ENCODE measurements around the gene TBC1D2B.

TBC1D2B gene

GRCh38 chr15:78055919-78056713 is 21.4 kb downstream of the TBC1D2B start:
- in situ Hi-C loops (cut with HindIII; ENCODE audit: low sequenced_read_pairs) = no loop called here
- no peak overlapping the region for H3K4me3 ChIP-seq (ENCODE audit: low read depth, low read length)
- no peak for TF ChIP-seq CTCF (IDR thresholded peaks at IDR 0.05; ENCODE audit: low read depth, low read length, missing control alignments)
- no peak for DNase-seq (ENCODE audit: low read depth)

GRCh38 chr15:78054966-78055365 is 22.5 kb downstream of the TBC1D2B start:
- DNase-seq (ENCODE audit: low read depth) = no peak
- H3K4me3 ChIP-seq (ENCODE audit: low read depth, low read length) = no peak overlapping the region
- TF ChIP-seq CTCF (IDR thresholded peaks at IDR 0.05; ENCODE audit: low read depth, low read length, missing control alignments) = no peak
- in situ Hi-C loops (cut with HindIII; ENCODE audit: low sequenced_read_pairs) = no loop called here

GRCh38 chr15:78054518-78054917 is 23.0 kb downstream of the TBC1D2B start:
- no peak for DNase-seq (ENCODE audit: low read depth)
- in situ Hi-C loops (cut with HindIII; ENCODE audit: low sequenced_read_pairs) = no loop called here
- no peak for TF ChIP-seq CTCF (IDR thresholded peaks at IDR 0.05; ENCODE audit: low read depth, low read length, missing control alignments)
- H3K4me3 ChIP-seq (ENCODE audit: low read depth, low read length) = no peak overlapping the region

GRCh38 chr15:78052545-78052944 is 25.0 kb downstream of the TBC1D2B start:
- no peak for DNase-seq (ENCODE audit: low read depth)
- no peak for TF ChIP-seq CTCF (IDR thresholded peaks at IDR 0.05; ENCODE audit: low read depth, low read length, missing control alignments)
- in situ Hi-C loops (cut with HindIII; ENCODE audit: low sequenced_read_pairs) = no loop called here
- H3K4me3 ChIP-seq (ENCODE audit: low read depth, low read length) = no peak overlapping the region

- in situ Hi-C loops (cut with HindIII; ENCODE audit: low sequenced_read_pairs) = no loop called here
- H3K4me3 ChIP-seq (ENCODE audit: low read depth, low read length) = no peak overlapping the region
- no peak for DNase-seq (ENCODE audit: low read depth)
- no peak for TF ChIP-seq CTCF (IDR thresholded peaks at IDR 0.05; ENCODE audit: low read depth, low read length, missing control alignments)
These were observed 25.5 kb downstream of the TBC1D2B start for GRCh38 chr15:78052001-78052401.

GRCh38 chr15:78051596-78051995 is 25.9 kb downstream of the TBC1D2B start:
- no peak for TF ChIP-seq CTCF (IDR thresholded peaks at IDR 0.05; ENCODE audit: low read depth, low read length, missing control alignments)
- in situ Hi-C loops (cut with HindIII; ENCODE audit: low sequenced_read_pairs) = no loop called here
- no peak overlapping the region for H3K4me3 ChIP-seq (ENCODE audit: low read depth, low read length)
- no peak for DNase-seq (ENCODE audit: low read depth)
